PC-3 (cell line): ENCODE results near the gene ESR2. TPM values are rescaled to one million over a fixed set of nuclear protein-coding genes. Genes with fewer than 3 reads are reported as not detected.

Experiments used
- ATAC-seq: fragments of 200-7000 bp; cut with Tn5 transposase; 2 replicates; pipeline ENCODE4 v1.9.1; 2020; ENCODE audit warnings: mild to moderate bottlenecking, moderate library complexity
- BruUV-seq: library from RNA; stranded (reverse); fragments of 400-500 nt; replicated peaks from 2 replicates; lab custom pipeline; 2021; lab: Mats Ljungman, UMichigan
- CTCF ChIA-PET: fragments of 300-600 bp; sonication (Branson Sonifier 250); formaldehyde crosslinking; loops from one replicate; lab custom pipeline; 2022; ENCODE audit warnings: antibody characterized with exemption; lab: Charles Lee
- POLR2A ChIA-PET: fragments of 300-600 bp; sonication (Branson Sonifier 250); formaldehyde crosslinking; loops from one replicate; lab custom pipeline; 2022; ENCODE audit warnings: antibody characterized with exemption; ENCODE audit not compliant: unreplicated experiment; lab: Charles Lee
- DNase-seq: peaks from one replicate; pipeline ENCODE4 v3.0.0-alpha.2; 2015
- H2AFZ ChIP-seq: fragments of 300-600 bp; sonication (generic); 2 replicates; pipeline ENCODE4 v1.6.0; 2016; ENCODE audit warnings: antibody characterized with exemption, low read length
- H3F3A ChIP-seq: fragments of 300-600 bp; sonication (generic); one replicate; pipeline ENCODE4 v1.6.0; 2017; ENCODE audit warnings: antibody characterized with exemption, low read length, control low read depth, mild to moderate bottlenecking; ENCODE audit not compliant: unreplicated experiment
- H3K27ac ChIP-seq: fragments of 300-600 bp; sonication (generic); 2 replicates; pipeline ENCODE4 v1.5.1; 2016; ENCODE audit warnings: mild to moderate bottlenecking, low read length
- H3K27me3 ChIP-seq: fragments of 300-600 bp; sonication (generic); 2 replicates; pipeline ENCODE4 v1.6.1; 2016; ENCODE audit warnings: low read length, mixed read lengths
- H3K36me3 ChIP-seq: fragments of 300-600 bp; sonication (generic); 2 replicates; pipeline ENCODE4 v1.6.1; 2016; ENCODE audit warnings: low read depth, mixed run types, low read length, mixed read lengths
- H3K4me1 ChIP-seq: fragments of 300-600 bp; sonication (generic); 2 replicates; pipeline ENCODE4 v1.5.1; 2016; ENCODE audit warnings: low read length; ENCODE audit not compliant: insufficient read depth
- H3K4me2 ChIP-seq: fragments of 300-600 bp; sonication (generic); 2 replicates; pipeline ENCODE4 v1.6.0; 2016; ENCODE audit warnings: low read length
- H3K4me3 ChIP-seq: fragments of 300-600 bp; sonication (generic); 2 replicates; pipeline ENCODE4 v1.5.1; 2016; ENCODE audit warnings: mild to moderate bottlenecking, low read length, mixed read lengths
- H3K79me2 ChIP-seq: fragments of 300-600 bp; sonication (generic); 2 replicates; pipeline ENCODE4 v1.6.1; 2017; ENCODE audit warnings: low read length, mixed read lengths
- H3K9ac ChIP-seq: fragments of 300-600 bp; sonication (generic); 2 replicates; pipeline ENCODE4 v1.6.0; 2016; ENCODE audit warnings: mild to moderate bottlenecking, low read length
- H3K9me2 ChIP-seq: fragments of 300-600 bp; sonication (generic); replicated peaks from 2 replicates; pipeline ENCODE4 v1.6.1; 2016; ENCODE audit warnings: mixed run types, low read length, mixed read lengths
- H3K9me3 ChIP-seq: fragments of 300-600 bp; sonication (generic); 2 replicates; pipeline ENCODE4 v1.6.1; 2016; ENCODE audit warnings: low read length, mixed read lengths
- H4K20me1 ChIP-seq: fragments of 300-600 bp; sonication (generic); 2 replicates; pipeline ENCODE4 v1.6.1; 2016; ENCODE audit warnings: low read length, mixed read lengths
- CTCF ChIP-seq: fragments of 300-600 bp; sonication (generic); conservative IDR thresholded peaks from 2 replicates; pipeline ENCODE4 v1.5.1; 2017; ENCODE audit warnings: antibody characterized with exemption, low read depth, mild to moderate bottlenecking, low read length
- EZH2 ChIP-seq: fragments of 300-600 bp; sonication (generic); IDR thresholded peaks from one replicate; pipeline ENCODE4 v1.6.1; 2017; ENCODE audit warnings: antibody characterized with exemption, mild to moderate bottlenecking, low read length; ENCODE audit not compliant: unreplicated experiment
- EZH2phosphoT487 ChIP-seq: fragments of 300-600 bp; sonication (generic); IDR thresholded peaks from 2 replicates; pipeline ENCODE4 v1.6.1; 2018; ENCODE audit warnings: mild to moderate bottlenecking, antibody characterized with exemption, low read length, borderline replicate concordance
- intact Hi-C: fragments of 100-400 bp; cut with micrococcal nuclease; formaldehyde crosslinking; loops from 2 replicates; pipeline ENCODE4 v1.9.0; 2023
- total RNA-seq: library from RNA; depleted of rRNA; stranded (reverse); fragments of >200 nt; gene quantifications from 2 replicates; pipeline ENCODE4 v1.2.3, GENCODE V29; 2014

The ESR2 gene
- total RNA-seq, 1 experiment from 2014 or later, result 0.18 TPM

- no peaks in the 10 kb centered on the region for H3K27me3 ChIP-seq
- TF ChIP-seq EZH2phosphoT487 (no peak), CTCF (no peak), EZH2 (no peak)
- POLR2A ChIA-PET, result no interaction called here
- CTCF ChIA-PET, result no interaction called here
- no peaks in the 10 kb centered on the region for H3F3A ChIP-seq
- ATAC-seq (no peak), DNase-seq (no peak)
- H3K36me3 ChIP-seq, result no peaks in the 10 kb centered on the region
- no peak overlapping the region for H3K4me2 ChIP-seq
- H3K79me2 ChIP-seq, result no peaks in the 10 kb centered on the region
- H3K4me1 ChIP-seq, result no peaks in the 10 kb centered on the region
- BruUV-seq, result no TSS peak
- H3K4me3 ChIP-seq, result no peak overlapping the region
- H3K9me2 ChIP-seq, result no peaks in the 10 kb centered on the region
- H4K20me1 ChIP-seq, result no peaks in the 10 kb centered on the region
- H3K9me3 ChIP-seq, result no peaks in the 10 kb centered on the region
- intact Hi-C loops, result no loop called here
- no peak overlapping the region for H3K27ac ChIP-seq
- no peak overlapping the region for H3K9ac ChIP-seq
- no peak overlapping the region for H2AFZ ChIP-seq
These were observed 74.1 kb downstream of the ESR2 start for GRCh38 chr14:64220056-64220455.

DNA sequence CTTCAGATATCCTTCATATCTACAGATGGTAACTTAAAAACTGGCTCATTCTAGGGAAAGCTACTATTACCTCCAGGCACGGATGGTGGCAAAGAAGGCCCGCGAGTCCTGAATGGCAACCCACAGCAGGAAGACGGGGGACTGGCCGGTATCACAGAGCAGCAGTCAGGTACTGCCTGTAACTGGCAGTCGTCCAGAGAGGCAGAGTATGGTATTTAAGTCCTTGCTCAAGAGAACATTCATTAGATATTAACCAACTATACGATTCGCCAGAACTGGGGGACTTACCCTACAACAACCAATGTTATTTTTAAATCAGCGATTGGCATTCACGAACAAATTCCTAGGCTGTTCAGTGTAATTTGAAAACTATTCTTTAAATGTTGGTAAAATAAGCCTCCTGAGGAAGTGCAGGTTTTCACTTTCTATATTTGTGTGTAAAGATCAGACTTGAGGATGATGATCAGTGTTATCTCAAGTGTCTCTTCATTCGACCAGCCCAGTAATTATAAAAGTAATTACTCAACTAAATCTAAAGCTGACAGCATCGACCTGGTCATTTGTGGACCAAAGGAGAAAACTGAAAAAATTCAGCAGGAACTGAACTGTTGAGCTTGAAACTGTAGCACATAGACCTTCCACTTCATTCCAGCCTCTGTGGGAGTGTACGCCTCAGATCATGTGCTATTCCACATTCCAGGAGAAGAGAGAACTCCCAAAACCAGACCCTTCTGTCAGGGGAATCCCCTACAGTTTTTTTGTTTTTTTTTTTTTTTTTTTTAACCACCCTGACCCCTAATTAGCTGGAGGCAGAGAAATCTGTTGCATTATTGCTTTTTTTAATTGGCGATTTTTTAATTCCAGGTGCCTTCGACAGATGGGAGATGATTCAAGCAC is 75.6 kb downstream of the ESR2 start:
- Histone ChIP-seq H3F3A (no peaks in the 10 kb centered on the region), H3K9me2 (no peaks in the 10 kb centered on the region), H3K4me3 (no peak overlapping the region), H3K4me2 (no peak overlapping the region), H3K79me2 (no peaks in the 10 kb centered on the region), H3K27me3 (no peaks in the 10 kb centered on the region), H2AFZ (no peak overlapping the region), H3K9me3 (no peaks in the 10 kb centered on the region), H3K4me1 (no peaks in the 10 kb centered on the region), H4K20me1 (no peaks in the 10 kb centered on the region), H3K27ac (no peak overlapping the region), H3K9ac (no peak overlapping the region), H3K36me3 (no peaks in the 10 kb centered on the region)
- POLR2A ChIA-PET, result no interaction called here
- ATAC-seq (no peak), DNase-seq (no peak)
- TF ChIP-seq EZH2phosphoT487 (no peak), CTCF (no peak), EZH2 (no peak)
- CTCF ChIA-PET, result no interaction called here
- intact Hi-C loops, result no loop called here
- BruUV-seq, result no TSS peak

DNA sequence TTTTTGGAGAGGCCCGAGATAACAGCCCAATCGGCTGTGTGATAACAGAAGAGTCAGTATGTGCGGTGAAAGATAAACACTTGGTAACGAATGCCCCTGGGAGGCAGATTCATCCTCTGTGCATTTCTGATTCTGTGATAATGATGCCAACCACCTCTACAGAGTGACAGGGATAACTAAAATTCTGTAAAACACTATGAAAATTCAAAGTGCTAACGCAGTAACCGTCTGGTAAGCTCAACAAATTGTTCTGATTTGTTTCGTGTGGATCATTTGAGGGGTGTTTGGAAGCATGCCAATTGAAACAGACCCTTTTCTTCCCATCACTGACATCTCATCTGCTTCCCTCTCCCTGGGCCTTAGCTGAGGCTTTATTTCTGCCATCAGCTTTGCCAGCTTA is 76.3 kb downstream of the ESR2 start:
- Histone ChIP-seq H3K27ac (no peak overlapping the region), H3F3A (no peaks in the 10 kb centered on the region), H3K27me3 (no peaks in the 10 kb centered on the region), H3K4me2 (no peak overlapping the region), H4K20me1 (no peaks in the 10 kb centered on the region), H3K36me3 (no peaks in the 10 kb centered on the region), H3K79me2 (no peaks in the 10 kb centered on the region), H2AFZ (no peak overlapping the region), H3K9ac (no peak overlapping the region), H3K9me2 (no peaks in the 10 kb centered on the region), H3K4me1 (no peaks in the 10 kb centered on the region), H3K9me3 (no peaks in the 10 kb centered on the region), H3K4me3 (no peak overlapping the region)
- TF ChIP-seq EZH2 (no peak), EZH2phosphoT487 (no peak), CTCF (no peak)
- CTCF ChIA-PET, result no interaction called here
- DNase-seq (no peak), ATAC-seq (no peak)
- intact Hi-C loops, result no loop called here
- POLR2A ChIA-PET, result no interaction called here
- BruUV-seq, result no TSS peak
